Right cardiac atrium (tissue), 5 donors: ENCODE data around the gene EXOSC3. TPM values are rescaled to one million over a fixed set of nuclear protein-coding genes. Genes with fewer than 3 reads are reported as not detected.
"Not testable (repeated sequence)": the region's sequence is repeated elsewhere in the genome, so short reads cannot be mapped to it uniquely, and the experiment has no call there.

Experiments
- ATAC-seq, 2 donors: fragments of 200-7000 bp; cut with Tn5 transposase; one replicate each; pipeline versions ENCODE4 v1.8.0 to v1.9.1; 2020; ENCODE audit warnings: moderate library complexity in 2 of 2, mild to moderate bottlenecking in 1 of 2
- DNase-seq, 3 donors: peaks; one replicate each; pipeline ENCODE4 v3.0.0-alpha.2; 2020
- H3K27ac ChIP-seq: one replicate; pipeline ENCODE4 v1.5.1; 2013; ENCODE audit warnings: mild to moderate bottlenecking, low read length, control low read depth, moderate library complexity
- H3K27me3 ChIP-seq: one replicate; pipeline ENCODE4 v1.6.1; 2013; ENCODE audit not compliant: control insufficient read depth, insufficient read depth
- H3K4me1 ChIP-seq: one replicate; pipeline ENCODE4 v1.6.1; 2013; ENCODE audit warnings: low read length; ENCODE audit not compliant: control insufficient read depth, insufficient read depth
- H3K4me3 ChIP-seq: one replicate; pipeline ENCODE4 v1.5.1; 2013; ENCODE audit warnings: low read length, control low read depth
- H3K9me3 ChIP-seq: one replicate; pipeline ENCODE4 v1.6.1; 2013; ENCODE audit warnings: low read length; ENCODE audit not compliant: control insufficient read depth
- WGBS: extraction: QIAGEN DNeasy Blood & Tissue Kit; methylation state at CpG from one replicate; pipeline ENCODE4 v1.1.7; 2013; 5-methylcytosine and 5-hydroxymethylcytosine counted together
- intact Hi-C, 4 donors: fragments of 100-400 bp; cut with DNase I; formaldehyde crosslinking; loops; one replicate each; pipeline versions ENCODE4 v1.11.0 to v1.14.0; 2022 to 2023
- long read RNA-seq, 4 donors: library from polyadenylated mRNA; unstranded; transcript quantifications; one replicate each; pipeline ENCODE4 v2.0.0, GENCODE V29; 2020 to 2021
- polyA plus RNA-seq: library from polyadenylated mRNA; stranded (reverse); fragments of 200-250 nt; gene quantifications from one replicate; pipeline ENCODE4 v1.2.3, GENCODE V29; 2013
- total RNA-seq, 4 donors: library from RNA; stranded (reverse); fragmentation: NEBNext Ultra II Directional; extraction: Animal tissue kit (Norgen Biotek cat#: 25700); gene quantifications; one replicate each; pipeline ENCODE4 v1.2.1, GENCODE V29; 2021
- donor health status: healthy with polysubstance abuse.
- donor health status: DM: no; HTN: yes; CAD: no.
- donor health status: DM: no; HTN: no; CAD: no.
- donor health status: DM: no; HTN: yes; CAD: no; lungs with severe emphysema.
- donor health status: DM: yes; HTN: yes; CAD: no.

The EXOSC3 gene
- total RNA-seq: 10 to 100 TPM; 19.7 to 23.9 (median 21.8) TPM
- 15.7 TPM for polyA plus RNA-seq
- long read RNA-seq, donor 1, transcript EXOSC3-201 (4 exons, 1,806 nt): major isoform, 6 of 14 reads
- long read RNA-seq, donor 1, partial matches to known transcripts: 0 of 14 reads
- long read RNA-seq, donor 1, other reads (novel, unspliced or antisense): 5 of 14 reads
- long read RNA-seq, donor 2, partial matches to known transcripts: 0 of 7 reads
- long read RNA-seq, donor 2, other reads (novel, unspliced or antisense): 0 of 7 reads
- long read RNA-seq, donor 3, transcript EXOSC3-201 (4 exons, 1,806 nt): major isoform, 7 of 18 reads
- long read RNA-seq, donor 3, partial matches to known transcripts: 0 of 18 reads
- long read RNA-seq, donor 3, other reads (novel, unspliced or antisense): 4 of 18 reads
- long read RNA-seq, donor 4, partial matches to known transcripts: 0 of 6 reads
- long read RNA-seq, donor 4, other reads (novel, unspliced or antisense): 1 of 6 reads

DNA sequence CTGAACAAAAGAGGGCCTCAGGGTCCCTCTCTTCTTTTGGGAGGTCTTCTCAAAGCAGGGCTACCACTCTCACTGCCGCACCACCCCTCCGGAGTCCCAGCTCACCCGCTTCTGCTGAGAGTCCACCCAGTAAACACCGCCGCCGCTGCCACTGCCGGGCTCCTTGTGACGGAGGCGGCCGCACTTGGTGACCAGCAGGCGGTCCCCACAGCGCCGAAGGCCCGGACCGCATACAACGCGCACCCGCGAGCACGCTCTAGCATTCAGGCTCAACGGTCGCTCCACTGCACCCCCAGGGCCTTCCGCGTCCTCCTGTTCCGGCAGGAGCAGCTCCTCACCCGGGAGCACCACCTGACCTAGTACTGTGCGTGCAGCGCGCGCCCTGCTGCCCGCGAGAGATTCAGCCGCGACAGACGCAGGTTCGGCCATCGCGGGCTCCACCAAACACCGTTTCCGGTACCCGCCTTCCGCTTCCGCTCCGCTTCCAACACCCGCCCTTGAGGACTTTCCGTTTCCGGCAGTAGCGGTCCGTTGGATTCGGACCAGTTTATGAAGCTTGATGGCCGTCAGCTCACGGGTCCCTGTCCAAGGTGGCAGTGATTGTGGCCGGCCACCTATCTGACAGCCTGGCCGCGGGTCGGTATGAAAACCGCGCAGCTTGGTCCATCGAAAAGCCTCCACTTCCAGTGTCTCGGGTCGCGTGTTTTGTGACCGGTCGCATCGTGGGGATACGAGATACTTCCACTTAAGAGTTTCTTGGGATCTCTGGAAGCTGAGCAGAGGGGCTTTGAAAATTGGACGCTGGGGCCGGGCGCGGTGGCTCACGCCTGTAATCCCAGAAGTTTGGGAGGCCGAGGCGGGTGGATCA lies at the start of gene EXOSC3:
Gene EXOSC3 (minus strand): TSS at position 449 of the 868 bp plus-strand sequence. CDS start 20 bp downstream, at position 429.
- Histone ChIP-seq H3K9me3 (no peaks in the 10 kb centered on the region), H3K27ac (peak within 1 kb of the TSS; percentile 65), H3K4me1 (no peaks in the 10 kb centered on the region), H3K27me3 (no peaks in the 10 kb centered on the region), H3K4me3 (peak within 1 kb of the TSS; percentile 50)
- intact Hi-C loops: no loop called here
- DNase-seq: peak; percentile 90 to 95 (median 95)
- peak; percentile 97 to 98 for ATAC-seq
- WGBS: under 1% methylated on average over 73 of the region's 73 CpGs

DNA sequence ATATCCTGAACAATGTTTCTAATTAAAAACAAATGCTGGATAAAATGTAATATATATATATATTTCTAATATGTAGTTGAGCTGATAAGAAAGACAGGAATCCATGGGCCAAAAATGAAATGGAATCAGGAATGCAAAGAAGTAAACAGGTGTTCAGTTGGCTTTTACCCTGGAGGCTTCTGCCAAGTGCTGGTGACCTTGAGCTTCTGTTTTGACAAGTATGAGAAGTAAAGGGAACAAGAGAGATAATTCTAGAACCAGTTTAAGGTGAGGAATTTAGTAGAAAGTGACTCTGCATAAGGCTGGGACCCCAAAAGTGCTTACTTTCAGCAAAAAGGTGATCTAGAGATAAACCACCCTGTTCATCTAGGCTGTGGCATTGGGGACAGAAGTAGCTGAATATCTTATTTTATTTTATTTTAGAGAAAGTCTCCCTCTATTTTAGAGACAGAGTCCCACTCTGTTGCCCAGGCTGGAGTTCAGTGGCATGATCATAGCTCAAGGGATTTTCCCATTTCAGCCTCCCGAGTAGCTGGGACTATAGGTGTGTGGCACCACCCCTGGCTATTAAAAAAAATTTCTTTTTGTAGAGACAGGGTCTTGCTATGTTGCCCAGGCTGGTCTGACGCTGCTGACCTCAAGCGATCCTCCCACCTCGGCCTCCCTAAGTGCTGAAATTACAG lies 42.8 kb upstream of the EXOSC3 start:
- no peak for ATAC-seq
- H3K4me3 ChIP-seq: no peak overlapping the region
- H3K27ac ChIP-seq: no peak overlapping the region
- WGBS: 96% methylated on average over 4 of the region's 4 CpGs
- no peaks in the 10 kb centered on the region for H3K4me1 ChIP-seq
- H3K27me3 ChIP-seq: no peaks in the 10 kb centered on the region
- H3K9me3 ChIP-seq: no peaks in the 10 kb centered on the region
- intact Hi-C loops: no loop called here
- DNase-seq: no peak

DNA sequence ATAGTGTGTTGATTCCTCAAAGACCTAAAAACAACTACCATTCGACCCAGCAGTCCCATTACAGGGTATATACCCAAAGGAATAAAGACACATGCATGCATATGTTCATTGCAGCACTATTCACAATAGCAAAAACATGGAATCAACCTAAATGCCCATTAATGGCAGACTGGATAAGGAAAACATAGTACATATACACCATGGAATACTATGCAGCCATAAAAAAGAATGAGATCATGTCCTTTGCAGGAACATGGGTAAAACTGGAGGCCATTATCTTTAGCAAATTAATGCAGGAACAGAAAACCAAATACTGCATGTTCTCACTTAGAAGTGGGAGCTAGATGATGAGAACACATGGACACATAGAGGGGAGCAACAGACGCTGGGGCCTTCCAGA lies 40.3 kb upstream of the EXOSC3 start:
- H3K27me3 ChIP-seq, ATAC-seq, intact Hi-C loops, H3K27ac ChIP-seq, H3K9me3 ChIP-seq, DNase-seq, H3K4me1 ChIP-seq, H3K4me3 ChIP-seq: not testable (repeated sequence)
- WGBS: 98% methylated on average over 2 of the region's 2 CpGs

DNA sequence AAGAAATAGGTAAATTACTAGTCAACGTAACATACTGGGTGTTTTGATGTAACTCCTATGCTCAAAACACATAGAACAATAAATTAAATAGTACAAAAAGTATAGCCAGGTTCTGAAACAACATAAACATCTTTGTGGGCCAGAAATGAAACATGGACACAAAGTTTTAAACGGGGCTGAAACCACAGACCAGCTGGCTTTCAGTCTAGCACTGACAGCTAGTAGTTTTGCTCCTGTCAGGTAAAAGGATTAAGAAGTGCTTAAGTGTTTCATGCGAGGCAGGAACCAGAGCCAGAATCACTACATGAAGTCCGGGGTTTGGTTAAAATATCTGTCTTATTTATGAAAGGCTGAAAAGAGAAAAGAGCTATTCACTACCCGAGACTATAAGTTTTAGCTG lies 35.3 kb upstream of the EXOSC3 start:
- Histone ChIP-seq H3K4me1 (no peaks in the 10 kb centered on the region), H3K27me3 (no peaks in the 10 kb centered on the region), H3K9me3 (no peaks in the 10 kb centered on the region), H3K27ac (no peak overlapping the region), H3K4me3 (no peak overlapping the region)
- WGBS: 93% methylated on average over 5 of the region's 5 CpGs
- DNase-seq (no peak), ATAC-seq (no peak)
- intact Hi-C loops: no loop called here

DNA sequence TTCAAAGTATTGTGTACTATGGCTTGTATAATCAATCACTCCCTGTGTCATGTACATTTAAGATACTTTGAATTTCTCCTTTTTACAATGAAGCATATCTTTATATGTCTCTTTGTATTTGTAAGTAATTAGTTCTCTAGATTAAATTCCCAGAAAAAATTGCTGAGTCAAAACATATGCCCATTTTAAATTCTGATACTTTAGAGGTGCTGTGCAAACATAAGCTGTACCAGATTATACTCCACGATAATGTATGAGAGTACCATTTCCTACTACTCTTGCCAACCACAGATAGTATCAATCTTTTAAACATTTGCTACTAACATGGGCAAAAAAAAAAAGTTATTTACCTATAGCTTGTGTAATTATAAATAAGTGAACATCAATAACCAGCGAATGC lies 34.0 kb upstream of the EXOSC3 start:
- 87% methylated on average over 2 of the region's 2 CpGs for WGBS
- intact Hi-C loops: no loop called here
- H3K4me3 ChIP-seq: no peak overlapping the region
- DNase-seq (no peak), ATAC-seq (no peak)
- no peaks in the 10 kb centered on the region for H3K9me3 ChIP-seq
- H3K4me1 ChIP-seq: no peaks in the 10 kb centered on the region
- H3K27me3 ChIP-seq: no peaks in the 10 kb centered on the region
- H3K27ac ChIP-seq: no peak overlapping the region

DNA sequence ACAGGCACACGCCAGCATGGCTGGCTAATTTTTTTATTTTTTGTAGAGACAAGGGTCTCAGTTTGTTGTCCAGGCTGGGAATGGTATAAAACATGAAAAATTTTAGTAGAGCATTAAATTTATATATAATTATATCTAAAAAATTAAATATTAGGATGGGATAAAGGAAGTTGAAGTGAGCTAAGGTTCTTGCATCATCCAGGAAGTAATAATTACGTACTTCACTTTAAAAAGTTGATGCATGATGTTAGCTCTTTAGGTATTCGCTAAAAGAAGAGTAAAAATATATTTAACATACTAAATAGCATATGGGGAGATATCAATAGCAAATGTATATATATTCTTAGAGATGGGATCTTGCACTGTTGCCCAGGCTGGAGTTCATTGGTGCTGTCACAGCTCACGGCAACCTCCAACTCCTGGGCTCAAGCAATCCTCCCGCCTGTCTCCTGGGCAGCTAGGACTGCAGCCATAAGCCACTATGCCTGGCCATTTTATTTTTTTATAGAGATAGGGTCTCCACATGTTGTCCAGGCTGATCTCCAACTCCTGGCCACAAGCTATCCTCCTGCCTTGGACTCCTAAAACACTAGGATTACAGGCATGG lies 28.0 kb upstream of the EXOSC3 start:
- DNase-seq: no peak
- WGBS: 88% methylated on average over 5 of the region's 5 CpGs
- no peak for ATAC-seq
- H3K27me3 ChIP-seq: no peaks in the 10 kb centered on the region
- H3K4me3 ChIP-seq: no peak overlapping the region
- H3K4me1 ChIP-seq: no peaks in the 10 kb centered on the region
- intact Hi-C loops: no loop called here
- H3K27ac ChIP-seq: no peak overlapping the region
- no peaks in the 10 kb centered on the region for H3K9me3 ChIP-seq

DNA sequence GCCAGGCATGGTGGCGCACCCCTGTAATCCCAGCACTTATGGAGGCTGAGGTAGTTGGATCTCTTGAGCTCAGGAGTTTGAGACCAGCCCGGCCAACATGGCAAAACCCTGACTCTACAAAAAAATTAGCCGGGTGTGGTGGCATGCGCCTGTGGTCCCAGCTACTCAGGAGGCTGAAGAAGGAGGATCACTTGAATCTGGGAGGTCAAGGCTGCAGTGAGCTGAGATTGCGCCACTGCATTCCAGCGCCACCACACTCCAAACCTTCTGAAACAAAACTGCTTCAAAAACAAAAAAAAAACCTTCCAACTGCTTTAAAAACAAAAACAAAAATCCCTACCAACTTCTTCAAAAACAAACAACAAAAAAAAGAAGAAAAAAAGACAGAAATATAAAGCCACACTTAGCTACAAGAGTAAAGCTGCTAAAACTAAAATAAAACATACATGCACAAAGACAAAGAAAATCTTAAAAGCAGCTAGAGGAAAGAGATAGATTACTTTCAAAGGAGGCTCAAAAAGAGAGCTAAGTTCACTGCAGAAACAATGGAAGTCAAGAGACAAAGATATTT lies 27.1 kb upstream of the EXOSC3 start:
- H3K9me3 ChIP-seq: no peaks in the 10 kb centered on the region
- H3K27me3 ChIP-seq: no peaks in the 10 kb centered on the region
- no peak overlapping the region for H3K4me3 ChIP-seq
- DNase-seq: no peak
- intact Hi-C loops: no loop called here
- H3K4me1 ChIP-seq: no peaks in the 10 kb centered on the region
- ATAC-seq: no peak
- WGBS: 98% methylated on average over 6 of the region's 6 CpGs
- no peak overlapping the region for H3K27ac ChIP-seq

DNA sequence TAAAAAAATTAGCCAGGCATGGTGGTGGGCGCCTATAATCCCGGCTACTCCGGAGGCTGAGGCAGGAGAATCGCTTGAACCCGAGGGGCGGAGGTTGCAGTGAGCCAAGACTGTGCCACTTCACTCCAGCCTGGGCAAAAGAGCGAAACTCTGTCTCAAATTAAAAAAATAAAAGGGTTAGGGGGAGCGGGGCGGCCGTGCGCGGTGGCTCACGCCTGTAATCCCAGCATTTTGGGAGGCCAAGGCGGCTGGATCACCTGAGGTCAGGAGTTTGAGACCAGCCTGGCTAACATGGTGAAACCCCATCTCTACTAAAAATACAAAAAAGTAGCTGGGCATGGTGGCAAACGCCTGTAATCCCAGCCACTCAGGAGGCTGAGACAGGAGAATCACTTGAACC lies 24.8 kb upstream of the EXOSC3 start:
- H3K27me3 ChIP-seq, intact Hi-C loops, H3K4me1 ChIP-seq, ATAC-seq, H3K27ac ChIP-seq, DNase-seq, H3K4me3 ChIP-seq, H3K9me3 ChIP-seq: not testable (repeated sequence)
- WGBS: 99% methylated on average over 15 of the region's 15 CpGs

DNA sequence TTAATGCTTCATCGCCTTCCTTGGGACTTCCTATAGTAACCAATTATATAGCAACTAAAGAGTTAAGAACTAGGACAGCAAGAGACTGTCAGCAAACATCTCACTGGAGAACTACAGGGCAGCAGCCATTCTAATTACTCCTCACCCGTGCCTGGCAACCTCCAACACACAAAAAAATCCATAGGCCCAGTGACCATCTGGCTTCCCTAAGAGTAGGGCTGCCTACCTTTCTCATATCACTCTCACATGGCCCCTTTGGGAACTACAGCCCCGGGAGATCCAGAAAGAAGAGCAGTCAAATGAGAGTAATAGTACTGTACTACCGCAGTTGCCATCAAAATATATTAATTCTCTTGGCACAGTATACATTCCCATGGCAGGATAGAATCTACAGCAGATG lies 21.4 kb upstream of the EXOSC3 start:
- 70% methylated on average over 4 of the region's 4 CpGs for WGBS
- H3K27ac ChIP-seq: no peak overlapping the region
- intact Hi-C loops: no loop called here

DNA sequence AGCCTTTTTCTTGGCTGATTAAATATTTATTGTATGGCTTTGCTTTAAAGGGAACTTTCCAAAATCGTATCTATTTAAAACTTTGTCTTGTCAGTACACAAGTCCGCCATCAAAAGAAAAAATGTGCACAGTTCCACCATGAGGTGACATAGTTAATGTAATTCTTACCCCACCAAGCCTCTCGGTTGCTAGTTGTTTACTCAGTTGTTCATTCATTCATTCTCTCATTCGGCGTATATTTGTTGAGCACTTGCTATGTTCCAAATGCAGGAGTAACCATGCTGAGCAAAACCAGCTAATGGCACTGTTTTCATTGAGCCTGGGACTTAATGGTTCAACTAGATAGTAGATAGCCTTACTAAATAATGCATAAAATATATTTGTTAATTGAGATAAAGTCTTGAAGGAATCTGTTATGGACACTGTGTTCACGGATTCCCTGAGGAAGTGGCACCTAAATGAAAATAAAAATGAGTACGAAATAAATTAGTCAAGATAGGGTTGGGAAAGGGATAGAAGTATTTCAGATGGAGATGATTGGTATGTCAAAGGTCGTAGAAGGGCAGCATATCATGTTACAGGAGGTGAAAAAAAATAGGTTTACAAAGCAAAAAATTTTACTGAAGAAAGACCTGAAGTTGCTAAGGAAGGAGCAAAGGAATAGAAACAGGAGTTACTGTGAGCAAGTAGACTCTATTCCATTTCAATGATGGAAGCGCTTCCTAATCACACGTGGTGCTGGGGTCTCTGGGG lies 17.3 kb upstream of the EXOSC3 start:
- no peaks in the 10 kb centered on the region for H3K9me3 ChIP-seq
- H3K27ac ChIP-seq: no peak overlapping the region
- intact Hi-C loops: no loop called here
- DNase-seq (no peak), ATAC-seq (no peak)
- peaks cover 9% of the 10 kb centered on the region for H3K4me1 ChIP-seq
- H3K4me3 ChIP-seq: peak overlapping the region; percentile 63
- no peaks in the 10 kb centered on the region for H3K27me3 ChIP-seq
- WGBS: 61% methylated on average over 10 of the region's 10 CpGs

More for the DNA sequence above, 21.4 kb upstream of the EXOSC3 start:
- DNase-seq (no peak), ATAC-seq (no peak)
- peaks cover 6% of the 10 kb centered on the region for H3K4me1 ChIP-seq
- no peak overlapping the region for H3K4me3 ChIP-seq
- H3K27me3 ChIP-seq: no peaks in the 10 kb centered on the region
- H3K9me3 ChIP-seq: no peaks in the 10 kb centered on the region
